IMR-90 (cell line): ENCODE measurements around the gene HTN1. TPM values are rescaled to one million over a fixed set of nuclear protein-coding genes. Genes with fewer than 3 reads are reported as not detected.

Source experiments
- ATAC-seq: fragments of 200-7000 bp; cut with Tn5 transposase; 2 replicates; pipeline ENCODE4 v1.9.1; 2020; ENCODE audit warnings: low read depth, mild to moderate bottlenecking, moderate library complexity
- BruUV-seq: library from RNA; stranded (reverse); fragments of 400-500 nt; replicated peaks from 2 replicates; lab custom pipeline; 2021; lab: Mats Ljungman, UMichigan
- CTCF ChIA-PET: fragments of 300-600 bp; formaldehyde crosslinking; extraction: SDS; loops from one replicate; lab custom pipeline; 2021; ENCODE audit warnings: antibody characterized with exemption; lab: Yijun Ruan, JAX
- POLR2A ChIA-PET: fragments of 300-600 bp; sonication (Branson Sonifier 250); formaldehyde crosslinking; loops from one replicate; lab custom pipeline; 2022; ENCODE audit warnings: antibody characterized with exemption; ENCODE audit not compliant: unreplicated experiment; lab: Charles Lee
- DNase-seq: peaks from one replicate; pipeline ENCODE4 v3.0.0; 2013
- H2AFZ ChIP-seq: replicated peaks from 2 replicates; pipeline ENCODE3; 2013; ENCODE audit warnings: low read length, mild to moderate bottlenecking; ENCODE audit not compliant: poor library complexity
- H2AK5ac ChIP-seq: 2 replicates; pipeline ENCODE4 v1.6.1; 2013; ENCODE audit warnings: low read depth, low read length, inconsistent platforms
- H2AK9ac ChIP-seq: replicated peaks from 2 replicates; pipeline ENCODE3; 2013; ENCODE audit warnings: mild to moderate bottlenecking, low read depth, low read length, moderate library complexity; ENCODE audit not compliant: poor library complexity
- H2BK120ac ChIP-seq: 2 replicates; pipeline ENCODE4 v1.6.1; 2013; ENCODE audit warnings: low read depth, low read length, inconsistent platforms
- H2BK15ac ChIP-seq: 3 replicates; pipeline ENCODE4 v1.6.1; 2013; ENCODE audit warnings: low read depth, low read length, inconsistent platforms
- H2BK20ac ChIP-seq: 2 replicates; pipeline ENCODE4 v1.6.1; 2013; ENCODE audit warnings: low read depth, mild to moderate bottlenecking, inconsistent platforms, low read length, moderate library complexity
- H2BK5ac ChIP-seq: 2 replicates; pipeline ENCODE4 v1.6.1; 2013; ENCODE audit warnings: mild to moderate bottlenecking, low read depth, low read length, inconsistent platforms; ENCODE audit not compliant: poor library complexity, severe bottlenecking
- H3K14ac ChIP-seq: replicated peaks from 2 replicates; pipeline ENCODE4 v1.6.1; 2013; ENCODE audit warnings: low read depth, low read length, inconsistent platforms
- H3K18ac ChIP-seq: 2 replicates; pipeline ENCODE4 v1.6.1; 2013; ENCODE audit warnings: low read depth, low read length, control low read depth
- H3K23ac ChIP-seq: 2 replicates; pipeline ENCODE4 v1.6.1; 2013; ENCODE audit warnings: low read depth, low read length, inconsistent platforms
- H3K27ac ChIP-seq: 2 replicates; pipeline ENCODE4 v1.5.1; 2013; ENCODE audit warnings: mild to moderate bottlenecking, control low read depth, low read length; ENCODE audit not compliant: insufficient read depth
- H3K27me3 ChIP-seq: 2 replicates; pipeline ENCODE4 v1.6.1; 2013; ENCODE audit warnings: low read length; ENCODE audit not compliant: control insufficient read depth, insufficient read depth
- H3K36me3 ChIP-seq: 2 replicates; pipeline ENCODE4 v1.6.1; 2013; ENCODE audit warnings: low read length, mixed read lengths; ENCODE audit not compliant: control insufficient read depth, insufficient read depth
- H3K4ac ChIP-seq: 2 replicates; pipeline ENCODE4 v1.6.1; 2013; ENCODE audit warnings: low read depth, low read length, inconsistent platforms
- H3K4me1 ChIP-seq: 2 replicates; pipeline ENCODE4 v1.6.1; 2013; ENCODE audit warnings: low read length, mixed read lengths; ENCODE audit not compliant: control insufficient read depth, insufficient read depth
- H3K4me2 ChIP-seq: 2 replicates; pipeline ENCODE4 v1.6.1; 2013; ENCODE audit warnings: low read depth, mild to moderate bottlenecking, control low read depth, low read length, moderate library complexity
- H3K4me3 ChIP-seq: 2 replicates; pipeline ENCODE4 v1.5.1; 2013; ENCODE audit warnings: low read depth, mild to moderate bottlenecking, control low read depth, low read length, moderate library complexity; ENCODE audit not compliant: insufficient read depth
- H3K56ac ChIP-seq: 2 replicates; pipeline ENCODE4 v1.6.1; 2013; ENCODE audit warnings: low read length, inconsistent platforms; ENCODE audit not compliant: insufficient read depth; ENCODE audit errors: extremely low read depth
- H3K79me1 ChIP-seq, 2 experiments: 2 replicates each; pipeline ENCODE4 v1.6.1; 2013; ENCODE audit warnings: low read length in 2 of 2, inconsistent platforms in 1 of 2, low read depth in 1 of 2
- H3K9ac ChIP-seq: 2 replicates; pipeline ENCODE4 v1.6.1; 2013; ENCODE audit warnings: low read depth, low read length, control low read depth
- H3K9me1 ChIP-seq: 2 replicates; pipeline ENCODE4 v1.6.1; 2013; ENCODE audit warnings: low read length, inconsistent platforms; ENCODE audit not compliant: insufficient read depth
- H3K9me3 ChIP-seq: 2 replicates; pipeline ENCODE4 v1.6.1; 2013; ENCODE audit warnings: low read length; ENCODE audit not compliant: control insufficient read depth, insufficient read depth
- H4K20me1 ChIP-seq: 2 replicates; pipeline ENCODE4 v1.6.1; 2013; ENCODE audit warnings: low read length, inconsistent platforms; ENCODE audit not compliant: insufficient read depth
- H4K5ac ChIP-seq: 2 replicates; pipeline ENCODE4 v1.6.1; 2013; ENCODE audit warnings: mild to moderate bottlenecking, low read depth, low read length, control low read depth
- H4K8ac ChIP-seq, 2 experiments: 2 replicates each; pipeline ENCODE4 v1.6.1; 2013; ENCODE audit warnings: low read depth in 2 of 2, low read length in 2 of 2, control low read depth in 1 of 2, inconsistent platforms in 1 of 2
- H4K91ac ChIP-seq: 2 replicates; pipeline ENCODE4 v1.6.1; 2013; ENCODE audit warnings: low read depth, low read length, inconsistent platforms; ENCODE audit not compliant: insufficient read depth
- MAZ ChIP-seq: IDR thresholded peaks from 2 replicates; pipeline ENCODE4 v1.6.1; 2012; ENCODE audit warnings: low read depth, mild to moderate bottlenecking, low read length, improper control_type of control experiment, moderate library complexity, borderline replicate concordance
- RCOR1 ChIP-seq: IDR thresholded peaks from 2 replicates; pipeline ENCODE4 v1.6.1; 2012; ENCODE audit warnings: mild to moderate bottlenecking, low read length, improper control_type of control experiment; ENCODE audit not compliant: insufficient replicate concordance
- dilution Hi-C: fragments of 300-500 bp; cut with HindIII; formaldehyde crosslinking; loops from one replicate; pipeline ENCODE4 v1.14.3; 2018; ENCODE audit warnings: low sequenced_read_pairs; ENCODE audit not compliant: unreplicated experiment
- in situ Hi-C: fragments of 300-500 bp; cut with MboI; formaldehyde crosslinking; loops from 3 replicates; pipeline ENCODE4 v1.14.3; 2019; ENCODE audit warnings: low sequenced_read_pairs, inconsistent platforms, mixed read lengths
- intact Hi-C: fragments of 100-400 bp; cut with micrococcal nuclease; formaldehyde crosslinking; loops from 2 replicates; pipeline ENCODE4 v1.10.0; 2022
- polyA plus RNA-seq, 3 experiments: library from polyadenylated mRNA; depleted of rRNA; stranded (reverse); fragments of >200 nt; gene quantifications; 2 replicates each; pipeline ENCODE4 v1.2.3, GENCODE V29; 2012; ENCODE audit warnings: low replicate concordance in 1 of 3
- total RNA-seq: library from RNA; depleted of rRNA; stranded (reverse); fragments of >200 nt; gene quantifications from 2 replicates; pipeline ENCODE4 v1.2.3, GENCODE V29; 2012

HTN1 gene
- total and polyA plus RNA-seq, 2 of the 4 experiments (the other 2 are of a cell fraction): not detected

GRCh38 chr4:70059149-70059548 lies 8.9 kb downstream of the HTN1 start:
- dilution Hi-C loops: no loop called here
- H2AFZ ChIP-seq: no peak overlapping the region
- H3K4me2 ChIP-seq: no peak overlapping the region
- H2AK9ac ChIP-seq: no peak overlapping the region
- H2BK120ac ChIP-seq: no peak overlapping the region
- no peak overlapping the region for H4K8ac ChIP-seq
- H3K9ac ChIP-seq: no peak overlapping the region
- no peak overlapping the region for H3K4ac ChIP-seq
- no peaks in the 10 kb centered on the region for H3K36me3 ChIP-seq
- no peak overlapping the region for H3K18ac ChIP-seq
- no peak overlapping the region for H2AK5ac ChIP-seq
- no peak overlapping the region for H2BK5ac ChIP-seq
- no peaks in the 10 kb centered on the region for H3K9me1 ChIP-seq
- H3K4me3 ChIP-seq: no peak overlapping the region
- DNase-seq (no peak), ATAC-seq (no peak)
- intact Hi-C loops: no loop called here
- no peak overlapping the region for H4K91ac ChIP-seq
- H3K79me1 ChIP-seq: no peaks in the 10 kb centered on the region
- ChIA-PET CTCF (interaction anchor here (0.6 kb wide), 1 partner anchor 104 kb away, joined by 3 read pairs; no protein-coding TSS in a partner anchor), POLR2A (no interaction called here)
- BruUV-seq: no TSS peak
- H3K56ac ChIP-seq: no peak overlapping the region
- no peak overlapping the region for H3K27ac ChIP-seq
- no peak overlapping the region for H2BK15ac ChIP-seq
- H4K20me1 ChIP-seq: no peaks in the 10 kb centered on the region
- no peak overlapping the region for H2BK20ac ChIP-seq
- no peak overlapping the region for H3K14ac ChIP-seq
- H4K5ac ChIP-seq: no peak overlapping the region
- in situ Hi-C loops: no loop called here
- H3K4me1 ChIP-seq: no peaks in the 10 kb centered on the region
- no peaks in the 10 kb centered on the region for H3K9me3 ChIP-seq
- H3K27me3 ChIP-seq: no peaks in the 10 kb centered on the region
- H3K23ac ChIP-seq: no peak overlapping the region
- TF ChIP-seq MAZ (no peak), RCOR1 (no peak)
